Neural cell (in vitro differentiated cells): ENCODE data around the gene PLXNA2. TPM values are rescaled to one million over a fixed set of nuclear protein-coding genes. Genes with fewer than 3 reads are reported as not detected.

Experiments used
- H2AFZ ChIP-seq: fragments of 200-600, 300-800 bp; sonication (generic), shearing (Covaris generic); 2 replicates; pipeline ENCODE4 v1.6.0; 2014; ENCODE audit warnings: low read depth, mild to moderate bottlenecking, antibody characterized with exemption, low read length, moderate library complexity
- H3F3A ChIP-seq: fragments of 200-600 bp; shearing (Covaris generic); 2 replicates; pipeline ENCODE4 v1.6.1; 2016; ENCODE audit warnings: mild to moderate bottlenecking, moderate library complexity, mixed read lengths, antibody characterized with exemption, low read length; ENCODE audit not compliant: insufficient read depth, poor library complexity, severe bottlenecking
- H3K27ac ChIP-seq: fragments of 200-600, 300-800 bp; sonication (generic), shearing (Covaris generic); 2 replicates; pipeline ENCODE4 v1.5.1; 2014; ENCODE audit warnings: mild to moderate bottlenecking, low read length, moderate library complexity
- H3K27me3 ChIP-seq: fragments of 300-800, 200-600 bp; sonication (generic), shearing (Covaris generic); 2 replicates; pipeline ENCODE4 v1.6.0; 2014; ENCODE audit warnings: mild to moderate bottlenecking, low read depth, low read length, moderate library complexity; ENCODE audit not compliant: insufficient read depth
- H3K36me3 ChIP-seq: fragments of 300-800, 200-600 bp; sonication (generic), shearing (Covaris generic); 2 replicates; pipeline ENCODE4 v1.5.1; 2014; ENCODE audit warnings: mild to moderate bottlenecking, antibody characterized with exemption, low read length, moderate library complexity; ENCODE audit not compliant: insufficient read depth
- H3K4me2 ChIP-seq: fragments of 300-800, 200-600 bp; sonication (generic), shearing (Covaris generic); 2 replicates; pipeline ENCODE4 v1.6.0; 2014; ENCODE audit warnings: mild to moderate bottlenecking, low read length
- H3K4me3 ChIP-seq: fragments of 300-800, 200-600 bp; sonication (generic), shearing (Covaris generic); 2 replicates; pipeline ENCODE4 v1.5.1; 2014; ENCODE audit warnings: mild to moderate bottlenecking, low read length, moderate library complexity
- H3K79me2 ChIP-seq: fragments of 200-600 bp; shearing (Covaris generic); replicated peaks from 2 replicates; pipeline ENCODE4 v1.6.0; 2014; ENCODE audit warnings: mild to moderate bottlenecking, low read length, moderate library complexity; ENCODE audit not compliant: insufficient read depth
- H3K9ac ChIP-seq: fragments of 300-800, 200-600 bp; sonication (generic), shearing (Covaris generic); 2 replicates; pipeline ENCODE4 v1.6.1; 2016; ENCODE audit warnings: mild to moderate bottlenecking, low read length, mixed read lengths
- H3K9me2 ChIP-seq: fragments of 200-600 bp; shearing (Covaris generic); 2 replicates; pipeline ENCODE4 v1.6.1; 2016; ENCODE audit warnings: mild to moderate bottlenecking, low read length, mixed read lengths; ENCODE audit not compliant: insufficient read depth
- H3K9me3 ChIP-seq: fragments of 200-600, 300-800 bp; sonication (generic), shearing (Covaris generic); 2 replicates; pipeline ENCODE4 v1.6.1; 2016; ENCODE audit warnings: mild to moderate bottlenecking, mixed run types, low read length, moderate library complexity, mixed read lengths
- H4K20me1 ChIP-seq: fragments of 200-600 bp; shearing (Covaris generic); 2 replicates; pipeline ENCODE4 v1.6.1; 2016; ENCODE audit warnings: mild to moderate bottlenecking, mixed run types; ENCODE audit not compliant: insufficient read depth
- EP300 ChIP-seq: fragments of 450-650 bp; conservative IDR thresholded peaks from 2 replicates; pipeline ENCODE4 v1.6.1; 2014; ENCODE audit warnings: antibody characterized with exemption, mild to moderate bottlenecking, moderate library complexity; ENCODE audit not compliant: poor library complexity, severe bottlenecking
- EZH2 ChIP-seq: fragments of 200-600, 300-800 bp; shearing (Covaris generic), sonication (generic); IDR thresholded peaks from 2 replicates; pipeline ENCODE4 v1.6.1; 2014; ENCODE audit warnings: antibody characterized with exemption, low read length, borderline replicate concordance, mild to moderate bottlenecking; ENCODE audit not compliant: insufficient read depth, poor library complexity, severe bottlenecking
- MXI1 ChIP-seq: fragments of 450-650 bp; conservative IDR thresholded peaks from 2 replicates; pipeline ENCODE4 v1.6.1; 2014; ENCODE audit warnings: antibody characterized with exemption, mild to moderate bottlenecking; ENCODE audit not compliant: poor library complexity, severe bottlenecking
- POLR2AphosphoS5 ChIP-seq: IDR thresholded peaks from 2 replicates; pipeline ENCODE4 v1.6.1; 2012
- RAD21 ChIP-seq: fragments of 450-650 bp; conservative IDR thresholded peaks from 2 replicates; pipeline ENCODE4 v1.6.1; 2014; ENCODE audit warnings: antibody characterized with exemption, mild to moderate bottlenecking, moderate library complexity
- SMC3 ChIP-seq: fragments of 450-650 bp; conservative IDR thresholded peaks from 2 replicates; pipeline ENCODE4 v1.6.1; 2014; ENCODE audit warnings: antibody characterized with exemption, mild to moderate bottlenecking, moderate library complexity; ENCODE audit not compliant: poor library complexity
- TAF1 ChIP-seq: IDR thresholded peaks from 2 replicates; pipeline ENCODE4 v1.6.1; 2012; ENCODE audit warnings: low read depth
- polyA plus RNA-seq: library from polyadenylated mRNA; depleted of rRNA; stranded (reverse); fragments of >200 nt; gene quantifications from 2 replicates; pipeline ENCODE4 v1.2.3, GENCODE V29; 2014
- TF ChIP-seq, protein P1 (sequence below): fragments of 450-650 bp; IDR thresholded peaks from 2 replicates; pipeline ENCODE4 v1.5.1; 2014; ENCODE audit warnings: antibody characterized with exemption, mild to moderate bottlenecking, moderate library complexity; ENCODE audit not compliant: poor library complexity, severe bottlenecking
- TF ChIP-seq, protein P2 (sequence below): IDR thresholded peaks from 2 replicates; pipeline ENCODE4 v1.6.1; 2012; ENCODE audit warnings: borderline replicate concordance

Gene PLXNA2
- polyA plus RNA-seq, 1 donor from 2014 or later = 30.6 TPM

DNA sequence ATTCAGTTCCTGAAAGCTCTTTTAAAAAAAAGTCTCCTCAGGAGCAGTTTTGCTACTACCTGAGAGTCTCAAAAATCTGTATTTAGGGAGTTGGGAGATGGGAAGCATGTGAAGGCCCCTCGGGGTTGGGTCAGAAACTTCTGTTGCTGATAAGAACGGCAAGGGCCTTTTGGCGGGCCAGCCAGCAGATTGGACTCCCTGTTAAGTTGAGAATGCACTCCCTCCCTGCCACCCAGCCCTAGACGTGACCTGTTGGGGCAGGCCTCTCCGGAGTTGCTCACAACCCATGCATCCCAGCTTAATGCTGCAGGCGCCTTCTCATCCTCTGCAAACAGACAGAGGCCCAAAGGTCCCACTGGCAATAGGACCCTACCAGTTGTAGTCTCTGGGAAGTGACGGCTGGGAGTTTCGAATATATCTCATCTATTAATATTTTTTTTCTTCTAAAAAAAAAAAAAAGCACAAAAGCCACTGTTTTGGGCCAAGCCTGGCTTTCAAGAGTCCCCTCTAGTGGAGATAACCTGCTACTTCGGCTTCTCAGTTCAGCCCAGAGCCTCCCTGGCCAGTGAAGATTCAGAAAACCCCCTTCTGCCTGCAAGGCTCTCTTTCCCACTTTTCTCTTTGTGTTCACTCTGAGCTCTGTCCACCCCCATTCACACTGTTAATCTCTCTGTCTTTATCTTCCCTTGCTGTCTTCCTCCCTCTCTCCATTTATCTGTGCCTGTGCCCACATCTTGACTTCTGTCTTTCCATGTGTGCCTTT lies 5.3 kb downstream of the PLXNA2 start:
- Histone ChIP-seq H3K79me2 (peaks cover 97% of the 10 kb centered on the region), H3K27ac (peak overlapping the region; percentile 67), H3K27me3 (no peaks in the 10 kb centered on the region), H3K36me3 (peaks cover 5% of the 10 kb centered on the region), H3K9me2 (no peaks in the 10 kb centered on the region), H3K9me3 (no peaks in the 10 kb centered on the region), H3K4me3 (peak overlapping the region; percentile 95), H3K9ac (peak overlapping the region; percentile 95), H3K4me2 (peak overlapping the region; percentile 95), H2AFZ (no peak overlapping the region), H3F3A (no peaks in the 10 kb centered on the region), H4K20me1 (peaks cover 29% of the 10 kb centered on the region)
- TF ChIP-seq SMC3 (peak; percentile 82), POLR2AphosphoS5 (no peak), TAF1 (no peak), EP300 (no peak), EZH2 (no peak), RAD21 (peak; percentile 75)
- TF ChIP-seq, protein P1, sequence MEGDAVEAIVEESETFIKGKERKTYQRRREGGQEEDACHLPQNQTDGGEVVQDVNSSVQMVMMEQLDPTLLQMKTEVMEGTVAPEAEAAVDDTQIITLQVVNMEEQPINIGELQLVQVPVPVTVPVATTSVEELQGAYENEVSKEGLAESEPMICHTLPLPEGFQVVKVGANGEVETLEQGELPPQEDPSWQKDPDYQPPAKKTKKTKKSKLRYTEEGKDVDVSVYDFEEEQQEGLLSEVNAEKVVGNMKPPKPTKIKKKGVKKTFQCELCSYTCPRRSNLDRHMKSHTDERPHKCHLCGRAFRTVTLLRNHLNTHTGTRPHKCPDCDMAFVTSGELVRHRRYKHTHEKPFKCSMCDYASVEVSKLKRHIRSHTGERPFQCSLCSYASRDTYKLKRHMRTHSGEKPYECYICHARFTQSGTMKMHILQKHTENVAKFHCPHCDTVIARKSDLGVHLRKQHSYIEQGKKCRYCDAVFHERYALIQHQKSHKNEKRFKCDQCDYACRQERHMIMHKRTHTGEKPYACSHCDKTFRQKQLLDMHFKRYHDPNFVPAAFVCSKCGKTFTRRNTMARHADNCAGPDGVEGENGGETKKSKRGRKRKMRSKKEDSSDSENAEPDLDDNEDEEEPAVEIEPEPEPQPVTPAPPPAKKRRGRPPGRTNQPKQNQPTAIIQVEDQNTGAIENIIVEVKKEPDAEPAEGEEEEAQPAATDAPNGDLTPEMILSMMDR = peak; percentile 77
- TF ChIP-seq, protein P2, sequence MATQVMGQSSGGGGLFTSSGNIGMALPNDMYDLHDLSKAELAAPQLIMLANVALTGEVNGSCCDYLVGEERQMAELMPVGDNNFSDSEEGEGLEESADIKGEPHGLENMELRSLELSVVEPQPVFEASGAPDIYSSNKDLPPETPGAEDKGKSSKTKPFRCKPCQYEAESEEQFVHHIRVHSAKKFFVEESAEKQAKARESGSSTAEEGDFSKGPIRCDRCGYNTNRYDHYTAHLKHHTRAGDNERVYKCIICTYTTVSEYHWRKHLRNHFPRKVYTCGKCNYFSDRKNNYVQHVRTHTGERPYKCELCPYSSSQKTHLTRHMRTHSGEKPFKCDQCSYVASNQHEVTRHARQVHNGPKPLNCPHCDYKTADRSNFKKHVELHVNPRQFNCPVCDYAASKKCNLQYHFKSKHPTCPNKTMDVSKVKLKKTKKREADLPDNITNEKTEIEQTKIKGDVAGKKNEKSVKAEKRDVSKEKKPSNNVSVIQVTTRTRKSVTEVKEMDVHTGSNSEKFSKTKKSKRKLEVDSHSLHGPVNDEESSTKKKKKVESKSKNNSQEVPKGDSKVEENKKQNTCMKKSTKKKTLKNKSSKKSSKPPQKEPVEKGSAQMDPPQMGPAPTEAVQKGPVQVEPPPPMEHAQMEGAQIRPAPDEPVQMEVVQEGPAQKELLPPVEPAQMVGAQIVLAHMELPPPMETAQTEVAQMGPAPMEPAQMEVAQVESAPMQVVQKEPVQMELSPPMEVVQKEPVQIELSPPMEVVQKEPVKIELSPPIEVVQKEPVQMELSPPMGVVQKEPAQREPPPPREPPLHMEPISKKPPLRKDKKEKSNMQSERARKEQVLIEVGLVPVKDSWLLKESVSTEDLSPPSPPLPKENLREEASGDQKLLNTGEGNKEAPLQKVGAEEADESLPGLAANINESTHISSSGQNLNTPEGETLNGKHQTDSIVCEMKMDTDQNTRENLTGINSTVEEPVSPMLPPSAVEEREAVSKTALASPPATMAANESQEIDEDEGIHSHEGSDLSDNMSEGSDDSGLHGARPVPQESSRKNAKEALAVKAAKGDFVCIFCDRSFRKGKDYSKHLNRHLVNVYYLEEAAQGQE = no peak

DNA sequence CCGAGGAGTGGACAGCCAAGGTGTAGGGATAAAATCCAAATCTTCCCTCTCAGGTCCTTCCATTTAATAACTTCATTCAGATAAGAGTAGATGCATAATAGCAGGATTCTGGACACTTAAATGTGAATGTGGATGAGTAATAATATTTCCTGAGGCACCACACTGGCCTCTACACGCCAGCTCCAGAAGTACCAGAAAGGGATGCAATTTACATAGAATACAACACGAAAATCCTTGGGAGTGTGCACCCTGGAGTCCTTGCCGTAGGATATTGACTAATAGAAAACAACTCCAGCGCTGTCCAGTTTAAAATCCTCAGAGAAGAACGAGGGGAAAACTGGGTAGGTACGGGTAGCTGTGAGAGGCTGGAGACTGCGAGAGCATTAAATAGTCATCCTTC lies 6.9 kb downstream of the PLXNA2 start:
- H3K4me2 ChIP-seq = no peak overlapping the region
- H3K9me2 ChIP-seq = no peaks in the 10 kb centered on the region
- H3K4me3 ChIP-seq = peak overlapping the region; percentile 95
- peaks cover 97% of the 10 kb centered on the region for H3K79me2 ChIP-seq
- no peak overlapping the region for H2AFZ ChIP-seq
- H3K9me3 ChIP-seq = no peaks in the 10 kb centered on the region
- no peak for TF ChIP-seq EP300
- TF ChIP-seq POLR2AphosphoS5 = no peak
- TF ChIP-seq RAD21 = no peak
- no peak for TF ChIP-seq SMC3
- TF ChIP-seq, protein P2 = no peak
- no peak for TF ChIP-seq TAF1
- TF ChIP-seq MXI1 = no peak
- no peak for TF ChIP-seq EZH2
- TF ChIP-seq, protein P1 = no peak
- H4K20me1 ChIP-seq = peaks cover 28% of the 10 kb centered on the region
- peaks cover 5% of the 10 kb centered on the region for H3K36me3 ChIP-seq
- H3K27me3 ChIP-seq = no peaks in the 10 kb centered on the region
- H3K9ac ChIP-seq = no peak overlapping the region
- no peaks in the 10 kb centered on the region for H3F3A ChIP-seq
- no peak overlapping the region for H3K27ac ChIP-seq
